NCI-H2081 treated with DMSO at 0.1 percent for 48 hours (cell line): Measurements from ENCODE around the gene TRAPPC8.
"Not testable (repeated sequence)": the region's sequence is repeated elsewhere in the genome, so short reads cannot be mapped to it uniquely, and the experiment has no call there.

Source experiments
- DNase-seq: peaks from one replicate; lab custom pipeline; 2025; lab: John Stamatoyannopoulos, UW

TRAPPC8 gene

DNA sequence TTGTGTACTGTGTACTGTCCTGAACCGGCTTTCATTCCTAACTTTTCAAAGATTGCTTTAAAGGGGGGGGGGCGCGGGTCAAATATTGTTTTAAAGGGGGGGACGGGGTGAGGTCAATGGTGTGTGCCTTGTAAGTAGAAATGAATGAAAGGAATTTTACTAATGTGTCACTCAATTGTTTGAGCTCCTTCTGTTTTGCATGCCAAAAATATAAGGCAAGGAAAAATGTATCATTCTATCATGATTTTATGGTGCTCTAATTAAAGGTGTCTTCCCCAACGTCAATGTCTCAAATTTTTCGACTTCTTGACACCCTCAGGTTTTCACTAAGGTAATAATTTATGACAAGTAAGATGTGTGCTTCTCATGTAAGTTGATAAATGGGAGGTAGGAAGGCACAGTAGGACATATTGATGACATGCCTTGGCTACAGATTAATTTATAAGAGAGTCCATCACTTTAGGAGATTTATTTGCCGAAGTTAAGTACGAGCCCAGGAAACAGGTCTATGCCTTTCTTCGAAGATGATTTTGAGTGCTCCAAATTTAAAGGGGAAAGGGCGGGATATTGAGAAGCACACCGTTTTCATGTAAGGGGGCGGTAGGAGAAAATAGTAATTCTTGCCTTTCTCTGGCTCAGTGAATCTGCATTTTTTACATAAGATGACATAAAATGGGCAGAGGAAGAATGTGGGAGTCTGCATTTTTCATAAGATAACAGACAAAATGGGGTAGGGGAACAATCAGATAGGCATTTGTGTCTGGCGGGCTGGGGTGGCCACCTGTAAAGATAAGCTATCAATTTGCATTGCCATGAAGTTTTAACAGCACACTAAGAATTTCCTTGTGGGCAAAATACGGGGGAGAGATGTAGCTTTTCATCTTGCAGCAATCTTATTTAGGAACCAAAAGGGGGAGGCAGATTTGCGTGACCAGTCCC, 1.2 kb upstream of the TRAPPC8 start:
- no peak for DNase-seq

- no peak for DNase-seq
These were observed 483 bp downstream of the TRAPPC8 start for GRCh38 chr18:31942291-31942998.

GRCh38 chr18:31941010-31941809, 1.7 kb downstream of the TRAPPC8 start:
- no peak for DNase-seq

GRCh38 chr18:31934773-31935172, 8.2 kb downstream of the TRAPPC8 start:
- not testable (repeated sequence) for DNase-seq

DNA sequence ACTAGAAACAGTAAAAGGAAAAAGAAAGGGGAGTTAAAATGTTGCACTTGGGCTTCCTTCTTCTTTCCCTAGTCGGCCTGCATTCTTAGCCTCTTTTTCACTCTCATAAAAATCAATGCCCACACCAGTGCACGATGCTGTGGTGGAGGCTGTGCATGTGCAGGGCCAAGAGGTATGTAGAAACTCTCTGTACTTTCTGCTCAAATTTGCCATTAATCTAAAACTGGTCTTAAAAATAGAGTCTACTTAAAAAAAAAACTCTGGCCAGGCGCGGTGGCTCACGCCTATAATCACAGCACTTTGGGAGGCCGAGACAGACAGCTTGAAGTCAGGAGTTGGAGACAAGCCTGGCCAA, 11.1 kb downstream of the TRAPPC8 start:
- no peak for DNase-seq

GRCh38 chr18:31931163-31931885, 11.6 kb downstream of the TRAPPC8 start:
- no peak for DNase-seq

DNA sequence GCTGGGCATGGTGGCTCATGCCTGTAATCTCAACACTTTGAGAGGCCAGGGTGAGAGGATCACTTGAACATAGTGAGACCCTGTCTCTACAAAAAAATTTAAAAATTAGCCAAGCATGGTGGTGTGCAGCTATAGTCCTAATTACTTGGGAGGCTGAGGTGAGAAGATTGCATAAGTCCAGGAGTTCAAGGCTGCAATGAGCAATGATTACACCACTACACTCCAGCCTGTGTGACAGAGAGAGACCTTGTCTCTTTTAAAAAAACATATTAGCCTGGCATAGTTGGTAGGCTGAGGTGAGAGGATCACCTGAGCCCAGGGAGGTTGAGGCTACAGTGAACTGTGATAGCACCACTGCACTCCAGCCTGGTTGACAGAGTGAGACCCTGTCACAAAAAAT, 13.7 kb downstream of the TRAPPC8 start:
- no peak for DNase-seq

DNA sequence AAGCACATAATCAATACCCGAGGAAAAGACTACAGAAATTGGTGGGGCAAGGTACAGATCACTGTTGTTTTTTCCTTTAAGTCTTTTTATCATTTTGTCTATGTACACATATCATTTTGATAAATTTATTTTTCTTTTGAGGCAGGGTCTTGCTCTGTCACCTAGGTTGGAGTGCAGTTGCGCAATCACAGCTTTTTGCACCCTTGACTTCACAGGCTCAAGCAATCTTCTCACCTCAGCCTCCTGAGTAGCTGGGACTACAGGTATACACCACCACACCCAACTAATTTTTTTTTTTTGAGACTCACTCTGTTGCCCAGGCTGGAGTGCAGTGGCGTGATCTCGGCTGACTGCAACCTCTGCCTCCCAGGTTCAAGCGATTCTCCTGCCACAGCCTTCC, 15.9 kb downstream of the TRAPPC8 start:
- DNase-seq: not testable (repeated sequence)

- no peak for DNase-seq
These were observed 22.7 kb downstream of the TRAPPC8 start for GRCh38 chr18:31920277-31920676.

GRCh38 chr18:31919366-31919765, 23.6 kb downstream of the TRAPPC8 start:
- DNase-seq: not testable (repeated sequence)

- DNase-seq: no peak
These were observed 24.2 kb downstream of the TRAPPC8 start for GRCh38 chr18:31918733-31919132.

GRCh38 chr18:31901063-31901462, 41.9 kb downstream of the TRAPPC8 start:
- no peak for DNase-seq

DNA sequence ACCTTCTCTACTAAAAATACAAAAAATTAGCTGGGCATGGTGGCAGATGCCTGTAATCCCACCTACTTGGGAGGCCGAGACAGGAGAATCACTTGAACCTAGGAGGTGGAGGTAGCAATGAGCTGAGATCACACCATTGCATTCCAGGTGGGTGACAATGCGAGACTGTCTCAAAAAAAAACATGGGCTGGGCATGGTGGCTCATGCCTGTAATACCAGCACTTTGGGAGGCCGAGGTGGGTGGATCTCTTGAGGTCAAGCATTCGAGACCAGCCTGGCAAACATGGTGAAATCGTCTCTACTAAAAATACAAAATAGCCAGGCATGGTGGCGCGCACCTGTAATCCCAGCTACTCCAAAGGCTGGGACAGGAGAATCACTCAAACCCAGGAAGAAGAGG, 43.2 kb downstream of the TRAPPC8 start:
- not testable (repeated sequence) for DNase-seq

DNA sequence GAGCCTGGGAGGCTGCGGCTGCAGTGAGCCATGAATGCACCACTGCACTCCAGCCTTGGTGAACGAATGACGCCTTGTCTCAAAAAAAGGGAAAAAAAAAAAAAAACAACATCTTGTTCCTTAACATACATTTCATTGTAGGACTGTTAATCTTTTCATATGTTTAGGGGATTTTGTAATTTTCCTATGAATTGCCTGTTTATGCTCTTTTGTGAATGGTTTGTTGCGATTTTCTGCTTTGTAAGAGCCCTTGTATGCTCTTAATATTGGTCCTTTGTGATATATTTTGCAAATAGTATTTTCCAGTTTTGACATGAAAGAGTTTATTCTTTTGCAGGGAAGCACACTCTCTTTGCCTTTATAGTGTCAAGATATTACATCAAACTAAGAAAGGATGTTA, 50.0 kb downstream of the TRAPPC8 start:
- no peak for DNase-seq

GRCh38 chr18:31891566-31891965, 51.4 kb downstream of the TRAPPC8 start:
- DNase-seq: no peak

- no peak for DNase-seq
These were observed 58.9 kb downstream of the TRAPPC8 start for GRCh38 chr18:31884020-31884419.

GRCh38 chr18:31880186-31880898, 62.6 kb downstream of the TRAPPC8 start:
- no peak for DNase-seq

GRCh38 chr18:31878358-31878757, 64.6 kb downstream of the TRAPPC8 start:
- DNase-seq: no peak

DNA sequence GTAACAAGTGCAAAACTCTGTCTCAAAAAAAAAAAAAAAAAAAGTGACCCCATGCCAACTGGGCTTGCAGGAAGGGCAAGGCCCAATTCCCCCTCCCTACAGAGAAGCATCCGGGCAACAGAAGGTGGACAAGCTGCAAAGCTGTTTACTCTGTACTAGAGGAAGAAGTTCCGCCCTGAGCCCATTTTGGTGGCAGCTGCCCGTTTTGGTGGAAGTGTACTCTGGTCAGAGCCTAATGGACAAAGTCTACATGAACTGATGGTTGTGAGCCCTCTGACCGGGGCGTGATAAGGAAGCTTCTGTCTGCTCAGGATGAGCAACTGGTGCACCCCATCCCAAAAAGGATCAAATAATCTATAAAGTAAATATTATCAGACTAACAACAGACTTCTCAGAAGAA, 65.0 kb downstream of the TRAPPC8 start:
- DNase-seq: no peak

GRCh38 chr18:31876707-31877106, 66.2 kb downstream of the TRAPPC8 start:
- DNase-seq: no peak

DNA sequence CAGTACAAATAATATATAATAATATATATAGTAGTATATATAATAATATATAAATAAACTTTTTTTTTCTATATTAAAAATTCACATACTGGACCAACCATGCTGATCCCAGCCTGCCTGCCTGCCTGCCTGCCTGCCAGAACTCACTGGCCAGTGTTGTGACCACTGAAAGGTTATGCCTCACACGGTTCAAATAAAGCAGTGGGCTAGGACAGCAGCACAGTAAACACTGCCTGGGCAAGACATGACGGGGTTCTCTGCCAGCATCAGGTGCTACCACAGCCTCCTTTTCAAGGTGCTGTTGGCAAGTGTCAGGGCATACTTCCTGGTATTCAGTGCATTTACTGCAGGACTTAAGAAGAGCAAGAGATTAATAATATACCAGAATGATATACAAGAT, 67.6 kb downstream of the TRAPPC8 start:
- no peak for DNase-seq
